HG03095 (cell line): Measurements from ENCODE around the gene TCF12.

Experiments
- ATAC-seq: cut with Tn5 transposase; IDR thresholded peaks from one replicate; pipeline ENCODE4 v1.9.1; 2021; ENCODE audit warnings: moderate library complexity; ENCODE audit not compliant: unreplicated experiment

TCF12 gene

GRCh38 chr15:57285386-57285785 is 366.9 kb downstream of the TCF12 start:
- ATAC-seq, result no peak

DNA sequence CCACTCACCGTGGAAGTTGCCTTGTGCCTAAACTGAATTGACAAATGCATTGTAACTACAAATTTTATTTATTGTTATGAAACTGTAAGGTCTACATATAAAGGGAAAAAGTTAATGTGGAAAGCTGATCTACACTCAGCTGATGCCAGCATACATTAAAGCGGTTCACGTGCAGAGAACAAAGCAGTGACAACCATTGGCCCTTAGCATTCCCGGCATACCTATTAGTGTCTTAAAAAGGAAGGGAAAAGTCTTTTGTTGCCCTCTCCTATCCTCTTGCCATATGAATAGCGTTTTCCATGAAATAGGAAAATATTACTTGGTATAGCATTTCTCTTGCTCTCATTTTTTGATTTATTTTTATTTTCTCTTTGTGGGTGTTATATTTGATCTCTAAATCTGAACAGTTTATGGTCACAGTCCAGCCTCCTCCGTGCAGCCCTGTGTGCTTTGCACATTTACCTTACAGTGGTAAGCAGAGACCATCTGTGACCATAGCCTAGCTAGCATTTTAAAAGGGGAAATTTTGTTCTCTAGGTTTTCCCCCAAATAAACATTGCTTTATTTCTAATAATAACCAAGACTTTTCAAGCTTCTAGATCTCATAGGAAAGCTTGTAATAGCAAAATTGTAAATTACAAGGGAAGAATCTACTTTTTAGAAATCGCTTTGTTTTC is 368.1 kb downstream of the TCF12 start:
- no peak for ATAC-seq

DNA sequence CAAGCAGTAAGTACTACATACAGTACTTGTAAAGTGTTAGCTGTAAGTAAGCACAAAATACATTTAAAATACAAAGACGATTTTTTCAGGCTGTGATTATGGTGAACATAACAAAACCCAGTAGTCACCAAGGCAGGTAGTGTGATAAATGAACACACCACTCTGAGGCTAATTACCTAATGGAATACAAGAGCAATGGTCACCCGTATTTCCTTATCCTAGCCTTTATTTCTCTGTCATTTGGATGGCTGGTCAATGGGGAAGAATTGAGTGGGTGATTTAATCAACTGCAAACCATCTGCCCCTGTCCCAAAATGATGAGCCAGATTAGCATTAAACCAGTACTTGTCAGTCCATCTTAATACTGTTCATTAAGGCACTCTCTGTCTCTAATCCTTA is 368.7 kb downstream of the TCF12 start:
- no peak for ATAC-seq

DNA sequence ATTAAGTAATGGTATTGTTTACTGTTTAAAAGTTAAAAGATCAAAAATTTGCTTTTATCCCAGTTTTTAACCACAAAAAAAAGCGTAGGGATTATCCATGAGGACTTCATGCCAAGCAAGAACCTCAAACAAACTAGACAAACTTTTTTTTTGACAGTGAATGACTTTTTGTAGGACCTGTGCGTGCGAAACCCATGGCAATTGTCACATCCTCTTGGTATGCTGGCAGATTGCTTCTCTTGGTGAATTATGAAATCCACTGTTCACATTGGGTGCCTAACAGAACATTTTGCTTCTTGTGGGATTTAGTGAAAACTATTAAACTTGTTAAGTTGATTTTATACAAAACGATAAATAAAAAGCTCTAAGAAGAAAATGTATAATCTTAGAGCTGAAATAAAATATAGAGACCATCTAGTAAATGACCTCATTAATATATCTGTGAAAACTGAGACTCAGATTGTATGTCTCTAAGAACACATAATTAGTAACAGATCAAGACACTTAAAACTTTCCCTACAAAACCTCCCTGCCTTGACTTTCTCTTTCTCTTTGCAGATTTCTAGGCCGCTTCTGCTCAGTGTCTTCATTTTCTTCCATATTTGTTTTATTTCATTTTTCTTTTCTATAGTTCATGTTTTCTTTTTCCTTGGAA is 370.6 kb downstream of the TCF12 start:
- ATAC-seq, result no peak

DNA sequence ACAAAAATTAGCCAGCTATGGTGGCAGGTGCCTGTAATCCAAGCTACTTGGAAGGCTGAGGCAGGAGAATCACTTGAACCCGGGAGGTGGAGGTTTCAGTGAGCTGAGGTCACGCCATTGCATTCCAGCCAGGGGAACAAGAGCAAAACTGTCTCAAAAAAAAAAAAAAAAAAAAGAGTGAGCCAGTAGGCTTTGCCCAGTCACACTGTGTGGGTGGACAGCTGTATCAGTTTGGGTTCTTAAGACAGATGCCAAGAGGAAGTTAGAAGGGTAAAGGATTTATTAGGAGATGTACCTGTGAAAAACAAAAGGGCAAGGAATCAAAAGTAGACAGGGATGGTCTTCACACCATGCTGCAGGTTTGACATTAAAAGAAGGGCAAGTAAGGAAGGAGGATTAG is 371.7 kb downstream of the TCF12 start:
- no peak for ATAC-seq

GRCh38 chr15:57290826-57291225 is 372.4 kb downstream of the TCF12 start:
- ATAC-seq, result no peak

GRCh38 chr15:57296473-57297162 is 378.2 kb downstream of the TCF12 start:
- ATAC-seq, result no peak

- ATAC-seq, result no peak
These were observed 378.7 kb downstream of the TCF12 start for GRCh38 chr15:57297163-57297593.

GRCh38 chr15:57297630-57298029 is 379.2 kb downstream of the TCF12 start:
- no peak for ATAC-seq

DNA sequence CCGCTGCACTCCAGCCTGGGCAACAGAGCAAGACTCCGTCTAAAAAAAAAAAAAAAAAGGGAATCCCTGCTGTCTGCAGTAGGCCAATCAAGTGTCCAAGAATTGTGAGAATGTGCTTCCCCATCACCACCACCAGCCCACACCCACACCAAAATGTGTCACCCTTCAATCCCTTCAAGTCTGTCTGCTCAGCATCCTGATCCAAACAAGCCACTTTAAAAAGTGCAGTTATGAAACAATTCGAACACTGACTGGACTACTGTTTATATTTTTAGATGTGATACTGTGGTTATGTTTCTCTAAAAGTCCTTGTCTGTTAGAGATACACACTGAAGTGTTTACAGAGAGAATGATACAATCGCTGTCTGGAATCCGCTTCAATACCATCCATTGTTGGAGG is 379.8 kb downstream of the TCF12 start:
- ATAC-seq, result no peak

GRCh38 chr15:57298843-57299550 is 380.6 kb downstream of the TCF12 start:
- ATAC-seq, result no peak

DNA sequence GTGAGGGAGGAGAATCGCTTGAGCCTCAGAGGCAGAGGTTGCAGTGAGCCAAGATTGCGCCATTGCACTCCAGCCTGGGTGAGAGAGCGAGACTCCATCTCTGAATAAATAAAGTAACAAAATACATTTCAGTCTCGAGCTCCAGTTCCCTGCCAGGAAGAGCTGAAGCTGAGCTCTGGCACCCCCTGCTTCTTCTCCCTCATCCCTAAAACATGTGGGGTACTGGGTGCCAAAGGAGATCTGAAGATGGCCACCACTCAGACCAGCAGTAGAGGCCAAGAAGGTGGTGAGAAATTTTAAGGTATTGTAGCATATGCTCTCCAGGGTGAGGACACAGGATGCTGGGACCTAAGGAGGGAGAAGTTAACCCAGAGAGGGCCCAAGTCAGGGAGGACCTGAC is 382.9 kb downstream of the TCF12 start:
- no peak for ATAC-seq

DNA sequence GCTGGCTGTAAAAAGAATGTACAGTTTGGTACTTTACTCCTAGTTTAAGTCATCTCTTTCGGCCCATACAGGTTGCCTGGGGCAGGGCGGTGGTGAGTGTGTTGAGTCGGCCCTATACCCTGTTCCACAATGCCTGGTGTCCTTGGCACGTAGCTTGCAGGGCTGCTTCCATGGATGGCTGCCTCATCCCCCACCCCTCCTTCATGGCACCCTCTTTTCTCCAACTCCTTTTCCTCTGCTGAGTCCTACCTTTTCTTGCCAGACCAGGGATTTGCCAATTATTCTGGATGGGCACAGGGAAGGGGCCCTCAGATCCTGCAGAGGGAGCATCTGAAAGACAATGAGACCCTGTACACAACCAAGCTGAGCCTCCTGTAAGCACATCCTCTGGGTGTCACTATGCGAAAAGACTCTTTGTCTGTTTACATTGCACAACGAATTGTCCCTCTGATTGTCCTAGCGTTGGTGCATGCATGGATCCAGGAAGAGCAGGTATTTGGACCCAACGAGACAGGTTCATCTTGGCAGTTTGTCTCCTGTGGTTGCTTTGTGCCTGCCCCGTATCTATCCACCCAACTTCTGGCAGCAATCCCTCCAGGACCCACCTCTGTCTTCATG is 384.3 kb downstream of the TCF12 start:
- ATAC-seq, result no peak

GRCh38 chr15:57305009-57305408 is 386.6 kb downstream of the TCF12 start:
- ATAC-seq, result no peak

- peak; percentile 50 for ATAC-seq
These were observed 387.9 kb downstream of the TCF12 start for GRCh38 chr15:57306161-57306943.

- ATAC-seq, result no peak
These were observed 388.5 kb downstream of the TCF12 start for GRCh38 chr15:57306944-57307411.

- no peak for ATAC-seq
These were observed 389.2 kb downstream of the TCF12 start for GRCh38 chr15:57307527-57308169.

- no peak for ATAC-seq
These were observed 389.7 kb downstream of the TCF12 start for GRCh38 chr15:57308170-57308545.

GRCh38 chr15:57309856-57310760 is 391.7 kb downstream of the TCF12 start:
- no peak for ATAC-seq
